Measurements from ENCODE around the gene EYA2. TPM values are rescaled to one million over a fixed set of nuclear protein-coding genes. Genes with fewer than 3 reads are reported as not detected.

The EYA2 gene, protein sequence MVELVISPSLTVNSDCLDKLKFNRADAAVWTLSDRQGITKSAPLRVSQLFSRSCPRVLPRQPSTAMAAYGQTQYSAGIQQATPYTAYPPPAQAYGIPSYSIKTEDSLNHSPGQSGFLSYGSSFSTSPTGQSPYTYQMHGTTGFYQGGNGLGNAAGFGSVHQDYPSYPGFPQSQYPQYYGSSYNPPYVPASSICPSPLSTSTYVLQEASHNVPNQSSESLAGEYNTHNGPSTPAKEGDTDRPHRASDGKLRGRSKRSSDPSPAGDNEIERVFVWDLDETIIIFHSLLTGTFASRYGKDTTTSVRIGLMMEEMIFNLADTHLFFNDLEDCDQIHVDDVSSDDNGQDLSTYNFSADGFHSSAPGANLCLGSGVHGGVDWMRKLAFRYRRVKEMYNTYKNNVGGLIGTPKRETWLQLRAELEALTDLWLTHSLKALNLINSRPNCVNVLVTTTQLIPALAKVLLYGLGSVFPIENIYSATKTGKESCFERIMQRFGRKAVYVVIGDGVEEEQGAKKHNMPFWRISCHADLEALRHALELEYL
- 1.0 TPM for polyA plus RNA-seq (2013, experiment 1 of 2)
- 0.97 TPM for polyA plus RNA-seq (2013, experiment 2 of 2)

GRCh38 chr20:46894579-46894958 is at the start of gene EYA2:
Gene EYA2, plus strand, starts transcription at chr20:46894843. Its CDS starts 95,168 bp downstream, at chr20:46990011.
- H2AK5ac ChIP-seq (ENCODE audit: low read depth, low read length) = no peak within 1 kb of the TSS
- peak within 1 kb of the TSS; percentile 53 for H2AFZ ChIP-seq (ENCODE audit: low read length)
- no peak within 1 kb of the TSS for H3K4ac ChIP-seq (ENCODE audit: low read length)
- peak within 1 kb of the TSS; percentile 88 for H3K18ac ChIP-seq (ENCODE audit: low read length)
- peak within 1 kb of the TSS; percentile 45 for H3K9ac ChIP-seq (ENCODE audit: low read depth, low read length, poor library complexity)
- peak within 1 kb of the TSS; percentile 10 for H2BK15ac ChIP-seq (ENCODE audit: low read length)
- H4K8ac ChIP-seq (ENCODE audit: low read depth, low read length) = no peak within 1 kb of the TSS
- peak; percentile 24 for DNase-seq (ENCODE audit: low spot score)
- peak within 1 kb of the TSS; percentile 90 for H3K4me2 ChIP-seq (ENCODE audit: insufficient read depth, low read length, poor library complexity, severe bottlenecking)
- no peak within 1 kb of the TSS for H3K27ac ChIP-seq (replicated peaks; ENCODE audit: low read length)
- H2BK5ac ChIP-seq (ENCODE audit: low read length) = peak within 1 kb of the TSS; percentile 14
- H3K23ac ChIP-seq (ENCODE audit: low read depth, low read length, poor library complexity) = peak within 1 kb of the TSS; percentile 62
- H3K27me3 ChIP-seq (ENCODE audit: control insufficient read depth in 3 of 3, insufficient read depth in 3 of 3, low read depth in 1 of 3, low read length in 3 of 3) = peaks cover 0 to 75% (median 24%) of the 10 kb centered on the region in 3 experiments
- no peak within 1 kb of the TSS for H2BK12ac ChIP-seq (ENCODE audit: low read length)
- peaks cover 0 to 2% of the 10 kb centered on the region in 2 donors for H3K4me1 ChIP-seq (ENCODE audit: control insufficient read depth in 2 of 2, insufficient read depth in 1 of 2, low read depth in 1 of 2, low read length in 2 of 2)
- peaks cover 0 to 2% of the 10 kb centered on the region in 2 donors for H3K9me3 ChIP-seq (replicated peaks in 1 of 2; ENCODE audit: control insufficient read depth in 2 of 2, insufficient read depth in 1 of 2, low read depth in 1 of 2, low read length in 2 of 2)
- H3K79me1 ChIP-seq (ENCODE audit: low read depth, low read length) = no peaks in the 10 kb centered on the region
- H3K36me3 ChIP-seq (replicated peaks in 1 of 2; ENCODE audit: control insufficient read depth in 2 of 2, insufficient read depth in 2 of 2, low read length in 2 of 2) = no peaks in the 10 kb centered on the region
- peak within 1 kb of the TSS in 1 of 2 donors; percentile 81 for H3K4me3 ChIP-seq (ENCODE audit: low read length in 2 of 2)
- H2BK120ac ChIP-seq (ENCODE audit: low read depth, low read length) = no peak within 1 kb of the TSS
- H3K14ac ChIP-seq (ENCODE audit: low read length) = no peak within 1 kb of the TSS
- H4K91ac ChIP-seq (ENCODE audit: low read depth, low read length, poor library complexity) = no peak within 1 kb of the TSS
- WGBS, 2 donors (ENCODE audit: extremely low coverage in 2 of 2, insufficient read length in 2 of 2, insufficient replicate concordance in 1 of 2) = no CpG with 5 or more reads among the region's 52 CpGs

- peak overlapping the region; percentile 25 for H2BK5ac ChIP-seq (ENCODE audit: low read length)
These were observed 49.7 kb upstream of the EYA2 start for GRCh38 chr20:46844965-46845364.

GRCh38 chr20:46849269-46849668 is 45.4 kb upstream of the EYA2 start:
- no peaks in the 10 kb centered on the region for H3K36me3 ChIP-seq (replicated peaks in 1 of 2; ENCODE audit: control insufficient read depth in 2 of 2, insufficient read depth in 2 of 2, low read length in 2 of 2)
- DNase-seq (ENCODE audit: low spot score) = no peak
- H2BK120ac ChIP-seq (ENCODE audit: low read depth, low read length) = no peak overlapping the region
- H4K8ac ChIP-seq (ENCODE audit: low read depth, low read length) = no peak overlapping the region
- no peak overlapping the region for H3K14ac ChIP-seq (ENCODE audit: low read length)
- no peaks in the 10 kb centered on the region for H3K79me1 ChIP-seq (ENCODE audit: low read depth, low read length)
- no CpG with 5 or more reads among the region's 4 CpGs for WGBS, 2 donors (ENCODE audit: extremely low coverage in 2 of 2, insufficient read length in 2 of 2, insufficient replicate concordance in 1 of 2)
- no peak overlapping the region for H2AFZ ChIP-seq (ENCODE audit: low read length)
- H3K9me3 ChIP-seq (replicated peaks in 1 of 2; ENCODE audit: control insufficient read depth in 2 of 2, insufficient read depth in 1 of 2, low read depth in 1 of 2, low read length in 2 of 2) = peaks cover 0 to 2% of the 10 kb centered on the region in 2 donors
- H3K4me3 ChIP-seq (ENCODE audit: low read length in 2 of 2) = no peak overlapping the region
- H3K18ac ChIP-seq (ENCODE audit: low read length) = no peak overlapping the region
- H3K27me3 ChIP-seq (ENCODE audit: control insufficient read depth in 3 of 3, insufficient read depth in 3 of 3, low read depth in 1 of 3, low read length in 3 of 3) = no peaks in the 10 kb centered on the region
- peaks cover 0 to 5% of the 10 kb centered on the region in 2 donors for H3K4me1 ChIP-seq (ENCODE audit: control insufficient read depth in 2 of 2, insufficient read depth in 1 of 2, low read depth in 1 of 2, low read length in 2 of 2)
- H4K91ac ChIP-seq (ENCODE audit: low read depth, low read length, poor library complexity) = no peak overlapping the region
- no peak overlapping the region for H3K4ac ChIP-seq (ENCODE audit: low read length)
- H2BK5ac ChIP-seq (ENCODE audit: low read length) = no peak overlapping the region
- no peak overlapping the region for H2BK15ac ChIP-seq (ENCODE audit: low read length)
- H2AK5ac ChIP-seq (ENCODE audit: low read depth, low read length) = no peak overlapping the region
- H3K9ac ChIP-seq (ENCODE audit: low read depth, low read length, poor library complexity) = no peak overlapping the region
- H3K4me2 ChIP-seq (ENCODE audit: insufficient read depth, low read length, poor library complexity, severe bottlenecking) = no peak overlapping the region
- no peak overlapping the region for H2BK12ac ChIP-seq (ENCODE audit: low read length)
- no peak overlapping the region for H3K27ac ChIP-seq (replicated peaks; ENCODE audit: low read length)
- H3K23ac ChIP-seq (ENCODE audit: low read depth, low read length, poor library complexity) = no peak overlapping the region

More at GRCh38 chr20:46844965-46845364, 49.7 kb upstream of the EYA2 start:
- Histone ChIP-seq H3K4me1 (ENCODE audit: control insufficient read depth in 2 of 2, insufficient read depth in 1 of 2, low read depth in 1 of 2, low read length in 2 of 2) (peaks cover 0 to 3% of the 10 kb centered on the region in 2 donors), H3K27ac (replicated peaks; ENCODE audit: low read length) (no peak overlapping the region), H3K79me1 (ENCODE audit: low read depth, low read length) (no peaks in the 10 kb centered on the region), H3K4ac (ENCODE audit: low read length) (no peak overlapping the region), H2AK5ac (ENCODE audit: low read depth, low read length) (peak overlapping the region; percentile 46), H3K14ac (ENCODE audit: low read length) (no peak overlapping the region), H2BK15ac (ENCODE audit: low read length) (no peak overlapping the region), H2BK12ac (ENCODE audit: low read length) (no peak overlapping the region), H2BK120ac (ENCODE audit: low read depth, low read length) (no peak overlapping the region), H4K8ac (ENCODE audit: low read depth, low read length) (no peak overlapping the region), H3K9ac (ENCODE audit: low read depth, low read length, poor library complexity) (no peak overlapping the region), H2AFZ (ENCODE audit: low read length) (no peak overlapping the region), H3K9me3 (replicated peaks in 1 of 2; ENCODE audit: control insufficient read depth in 2 of 2, insufficient read depth in 1 of 2, low read depth in 1 of 2, low read length in 2 of 2) (peaks cover 0 to 2% of the 10 kb centered on the region in 2 donors), H3K4me3 (ENCODE audit: low read length in 2 of 2) (no peak overlapping the region), H3K23ac (ENCODE audit: low read depth, low read length, poor library complexity) (no peak overlapping the region), H3K4me2 (ENCODE audit: insufficient read depth, low read length, poor library complexity, severe bottlenecking) (no peak overlapping the region), H3K27me3 (ENCODE audit: control insufficient read depth in 3 of 3, insufficient read depth in 3 of 3, low read depth in 1 of 3, low read length in 3 of 3) (peaks cover 0 to 3% (median 0%) of the 10 kb centered on the region in 3 experiments), H3K18ac (ENCODE audit: low read length) (no peak overlapping the region), H3K36me3 (replicated peaks in 1 of 2; ENCODE audit: control insufficient read depth in 2 of 2, insufficient read depth in 2 of 2, low read length in 2 of 2) (no peaks in the 10 kb centered on the region), H4K91ac (ENCODE audit: low read depth, low read length, poor library complexity) (no peak overlapping the region)
- WGBS, 2 donors (ENCODE audit: extremely low coverage in 2 of 2, insufficient read length in 2 of 2, insufficient replicate concordance in 1 of 2) = no CpG with 5 or more reads among the region's 9 CpGs
- DNase-seq (ENCODE audit: low spot score) = no peak

- Histone ChIP-seq H3K9ac (ENCODE audit: low read depth, low read length, poor library complexity) (no peak overlapping the region), H3K27ac (replicated peaks; ENCODE audit: low read length) (no peak overlapping the region), H2BK12ac (ENCODE audit: low read length) (no peak overlapping the region), H2BK5ac (ENCODE audit: low read length) (no peak overlapping the region), H3K18ac (ENCODE audit: low read length) (no peak overlapping the region), H3K27me3 (ENCODE audit: control insufficient read depth in 3 of 3, insufficient read depth in 3 of 3, low read depth in 1 of 3, low read length in 3 of 3) (no peaks in the 10 kb centered on the region), H3K4me3 (ENCODE audit: low read length in 2 of 2) (no peak overlapping the region), H2BK15ac (ENCODE audit: low read length) (no peak overlapping the region), H2BK120ac (ENCODE audit: low read depth, low read length) (no peak overlapping the region), H4K91ac (ENCODE audit: low read depth, low read length, poor library complexity) (no peak overlapping the region), H2AK5ac (ENCODE audit: low read depth, low read length) (no peak overlapping the region), H3K4me2 (ENCODE audit: insufficient read depth, low read length, poor library complexity, severe bottlenecking) (no peak overlapping the region), H3K36me3 (replicated peaks in 1 of 2; ENCODE audit: control insufficient read depth in 2 of 2, insufficient read depth in 2 of 2, low read length in 2 of 2) (no peaks in the 10 kb centered on the region), H3K9me3 (replicated peaks in 1 of 2; ENCODE audit: control insufficient read depth in 2 of 2, insufficient read depth in 1 of 2, low read depth in 1 of 2, low read length in 2 of 2) (peaks cover 0 to 2% of the 10 kb centered on the region in 2 donors), H2AFZ (ENCODE audit: low read length) (no peak overlapping the region), H4K8ac (ENCODE audit: low read depth, low read length) (no peak overlapping the region), H3K14ac (ENCODE audit: low read length) (no peak overlapping the region), H3K79me1 (ENCODE audit: low read depth, low read length) (no peaks in the 10 kb centered on the region), H3K4me1 (ENCODE audit: control insufficient read depth in 2 of 2, insufficient read depth in 1 of 2, low read depth in 1 of 2, low read length in 2 of 2) (peaks cover 0 to 5% of the 10 kb centered on the region in 2 donors), H3K4ac (ENCODE audit: low read length) (no peak overlapping the region), H3K23ac (ENCODE audit: low read depth, low read length, poor library complexity) (no peak overlapping the region)
- DNase-seq (ENCODE audit: low spot score) = no peak
- no CpG with 5 or more reads among the region's 5 CpGs for WGBS, 2 donors (ENCODE audit: extremely low coverage in 2 of 2, insufficient read length in 2 of 2, insufficient replicate concordance in 1 of 2)
These were observed 44.9 kb upstream of the EYA2 start for GRCh38 chr20:46849751-46850150.

All from neuronal stem cell (in vitro differentiated cells).